ENCODE measurements around the gene AFAP1.

The AFAP1 gene

DNA sequence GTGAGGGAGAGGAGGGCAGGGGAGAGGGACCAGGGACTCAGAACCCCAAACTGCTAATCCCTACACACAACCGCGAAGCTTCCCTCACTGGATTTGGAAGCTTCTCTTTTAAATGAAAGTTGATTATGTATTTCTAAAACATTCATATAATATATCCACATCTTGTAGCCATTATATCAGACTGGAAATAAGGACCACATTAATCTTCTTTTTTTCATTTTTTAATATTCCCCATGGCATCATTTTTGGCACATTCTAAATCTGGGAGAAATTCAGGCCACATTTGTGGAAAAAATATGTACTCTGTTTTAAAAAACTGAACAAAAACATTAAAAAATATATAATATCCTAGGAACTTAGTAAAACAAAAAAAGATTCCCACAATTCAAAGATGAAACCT lies 97.8 kb downstream of the AFAP1 start:
- DNase-seq (ENCODE audit: low read depth in 2 of 2) = no peak
- TF ChIP-seq, protein P1, sequence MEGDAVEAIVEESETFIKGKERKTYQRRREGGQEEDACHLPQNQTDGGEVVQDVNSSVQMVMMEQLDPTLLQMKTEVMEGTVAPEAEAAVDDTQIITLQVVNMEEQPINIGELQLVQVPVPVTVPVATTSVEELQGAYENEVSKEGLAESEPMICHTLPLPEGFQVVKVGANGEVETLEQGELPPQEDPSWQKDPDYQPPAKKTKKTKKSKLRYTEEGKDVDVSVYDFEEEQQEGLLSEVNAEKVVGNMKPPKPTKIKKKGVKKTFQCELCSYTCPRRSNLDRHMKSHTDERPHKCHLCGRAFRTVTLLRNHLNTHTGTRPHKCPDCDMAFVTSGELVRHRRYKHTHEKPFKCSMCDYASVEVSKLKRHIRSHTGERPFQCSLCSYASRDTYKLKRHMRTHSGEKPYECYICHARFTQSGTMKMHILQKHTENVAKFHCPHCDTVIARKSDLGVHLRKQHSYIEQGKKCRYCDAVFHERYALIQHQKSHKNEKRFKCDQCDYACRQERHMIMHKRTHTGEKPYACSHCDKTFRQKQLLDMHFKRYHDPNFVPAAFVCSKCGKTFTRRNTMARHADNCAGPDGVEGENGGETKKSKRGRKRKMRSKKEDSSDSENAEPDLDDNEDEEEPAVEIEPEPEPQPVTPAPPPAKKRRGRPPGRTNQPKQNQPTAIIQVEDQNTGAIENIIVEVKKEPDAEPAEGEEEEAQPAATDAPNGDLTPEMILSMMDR (IDR thresholded peaks at IDR 0.05; ENCODE audit: low read depth, low read length) = no peak
- no peak overlapping the region for H3K4me3 ChIP-seq (replicated peaks in 1 of 2; ENCODE audit: low read depth in 2 of 2, low read length in 2 of 2)

DNA sequence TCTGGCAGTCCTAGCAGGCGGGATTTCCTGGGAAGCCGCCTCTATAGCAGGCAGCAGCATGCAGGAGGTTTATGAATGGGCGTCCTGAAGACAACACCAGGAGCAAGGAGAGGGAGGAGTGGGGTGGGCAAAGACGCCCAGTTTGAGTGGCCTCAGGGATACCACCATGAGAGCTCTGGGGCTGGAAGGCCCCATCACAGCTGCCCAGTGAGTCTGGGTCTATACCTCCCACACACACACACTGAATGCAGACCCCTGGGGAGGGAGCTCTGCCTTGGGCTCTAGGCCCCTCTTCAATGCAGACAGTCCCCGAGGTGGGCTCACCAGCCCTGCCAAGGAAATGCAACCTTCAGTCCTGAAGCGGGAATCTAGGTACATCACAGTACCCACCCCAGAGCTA lies 98.6 kb downstream of the AFAP1 start:
- TF ChIP-seq, protein P1 (IDR thresholded peaks at IDR 0.05; ENCODE audit: low read depth, low read length) = no peak
- no peak overlapping the region for H3K4me3 ChIP-seq (replicated peaks in 1 of 2; ENCODE audit: low read depth in 2 of 2, low read length in 2 of 2)
- DNase-seq (ENCODE audit: low read depth in 2 of 2) = no peak

DNA sequence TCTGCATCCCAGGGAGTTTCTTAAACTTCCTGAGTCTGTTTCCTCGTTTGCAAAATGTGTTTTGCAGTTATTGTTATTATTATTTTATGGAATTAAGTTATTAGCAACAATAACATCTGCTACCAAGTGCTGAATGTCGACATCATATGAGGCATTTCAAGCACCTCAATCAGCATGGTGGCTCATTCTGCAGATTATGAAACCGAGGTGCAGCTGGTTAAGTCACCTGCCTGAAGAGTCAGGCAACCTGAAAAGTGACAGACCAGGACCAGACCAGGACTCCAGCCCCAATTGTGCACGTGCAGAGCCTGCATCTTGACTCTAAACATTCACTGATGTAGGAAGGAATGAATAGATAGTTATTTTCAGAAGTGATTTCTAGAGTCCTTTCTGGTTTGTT lies 99.8 kb downstream of the AFAP1 start:
- TF ChIP-seq, protein P1 (IDR thresholded peaks at IDR 0.05; ENCODE audit: low read depth, low read length) = no peak
- peak in 1 of 2 donors; percentile 45 for DNase-seq (ENCODE audit: low read depth in 2 of 2)
- H3K4me3 ChIP-seq (replicated peaks in 1 of 2; ENCODE audit: low read depth in 2 of 2, low read length in 2 of 2) = no peak overlapping the region

DNA sequence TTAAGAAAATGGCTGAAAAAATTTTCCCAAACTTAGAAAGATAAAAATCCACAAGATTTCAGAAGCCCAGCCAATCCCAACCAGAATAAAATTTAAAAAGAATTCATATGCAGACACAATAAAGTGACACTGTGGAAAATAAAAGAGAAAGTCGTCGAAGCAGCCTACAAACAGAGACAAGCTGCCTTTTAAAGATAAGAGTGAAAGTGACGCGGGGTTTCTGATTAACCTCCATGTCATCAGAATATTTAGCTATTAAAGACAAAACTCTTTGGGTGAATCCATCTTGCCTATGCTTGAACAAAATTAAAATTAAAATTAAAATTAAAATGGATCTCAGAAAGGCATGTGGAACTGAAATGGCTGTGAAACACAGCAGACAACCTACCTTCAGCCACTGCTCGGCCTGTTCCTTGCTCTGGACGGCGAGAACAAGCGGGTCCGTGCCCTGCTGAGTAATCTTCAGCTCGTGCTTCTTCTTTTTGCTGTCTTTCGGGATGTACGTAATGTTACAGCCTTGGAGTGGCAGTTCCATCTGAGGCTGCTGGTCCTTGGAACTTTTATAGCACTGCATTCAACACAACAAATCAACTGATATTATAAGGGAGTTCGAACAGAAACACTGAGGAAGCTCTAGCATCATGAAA lies 101.4 kb downstream of the AFAP1 start:
- H3K4me3 ChIP-seq (replicated peaks in 1 of 2; ENCODE audit: low read depth in 2 of 2, low read length in 2 of 2) = no peak overlapping the region
- DNase-seq (ENCODE audit: low read depth in 2 of 2) = no peak
- TF ChIP-seq, protein P1 (IDR thresholded peaks at IDR 0.05; ENCODE audit: low read depth, low read length) = no peak

DNA sequence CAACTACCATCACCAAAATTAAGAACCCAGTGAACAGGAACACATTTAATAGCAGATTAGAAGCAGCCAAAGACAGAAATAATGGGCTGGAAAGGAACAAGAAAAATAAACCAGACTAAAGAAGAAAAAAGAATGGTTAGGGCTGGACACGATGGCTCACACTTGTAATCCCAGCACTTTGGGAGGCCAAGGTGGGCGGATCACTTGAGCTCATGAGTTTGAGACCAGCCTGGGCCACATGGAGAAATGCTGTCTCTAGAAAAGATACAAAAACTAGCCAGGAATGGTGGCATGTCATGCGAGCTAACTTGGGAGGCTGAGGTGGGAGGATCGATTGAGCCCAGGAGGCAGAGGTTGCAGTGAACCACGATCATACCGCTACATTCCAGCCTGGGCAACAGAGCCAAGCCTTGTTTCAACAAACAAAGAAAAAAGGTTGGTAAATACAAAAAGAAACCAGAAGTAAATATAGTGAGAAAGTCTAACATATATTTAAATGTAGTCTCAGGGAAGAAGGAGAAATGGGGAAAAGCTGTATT lies 102.0 kb downstream of the AFAP1 start:
- TF ChIP-seq, protein P1 (IDR thresholded peaks at IDR 0.05; ENCODE audit: low read depth, low read length) = no peak

DNA sequence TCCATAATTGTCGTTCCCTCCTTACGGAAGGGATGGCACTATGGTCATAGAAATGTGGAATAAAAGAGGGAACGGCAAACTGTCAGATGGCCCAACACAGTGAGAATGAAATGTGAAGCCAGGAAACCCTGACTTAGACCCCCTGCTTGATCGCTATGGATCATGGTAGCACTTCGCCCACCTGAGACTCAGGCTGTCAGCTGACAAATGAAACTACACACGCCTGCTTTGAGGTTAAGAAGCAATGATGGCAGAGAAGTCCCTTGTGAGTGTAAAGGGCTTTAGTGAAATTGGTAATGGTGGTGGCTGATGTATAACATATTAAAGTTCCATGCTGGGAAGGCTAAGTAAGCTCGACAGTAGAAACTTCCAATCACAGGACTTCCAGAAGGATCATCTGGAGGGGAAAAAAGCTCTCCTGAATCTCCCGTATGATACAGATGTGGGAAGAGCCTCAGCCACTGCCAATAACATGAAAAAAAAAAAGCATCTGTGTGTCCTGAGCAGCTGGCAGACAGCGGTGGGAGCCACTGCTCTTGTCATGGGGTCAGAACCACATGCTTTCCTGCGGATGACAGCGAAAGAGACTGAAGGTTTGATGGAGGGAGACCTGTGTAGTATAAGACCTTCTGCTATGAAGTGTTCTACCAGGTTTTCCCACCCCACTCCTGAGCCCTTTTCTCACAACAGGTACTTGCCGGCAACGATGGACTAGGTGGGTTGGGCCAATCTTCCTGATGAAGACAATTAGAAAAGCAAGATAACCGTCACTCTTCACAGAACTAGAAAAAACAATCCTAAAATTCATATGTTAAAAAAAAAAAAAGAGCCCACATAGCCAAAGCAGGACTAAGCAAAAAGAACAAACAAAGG lies 107.6 kb downstream of the AFAP1 start:
- TF ChIP-seq, protein P1 (IDR thresholded peaks at IDR 0.05; ENCODE audit: low read depth, low read length) = no peak
- no peak for DNase-seq (ENCODE audit: low read depth in 2 of 2)
- no peak overlapping the region for H3K4me3 ChIP-seq (replicated peaks in 1 of 2; ENCODE audit: low read depth in 2 of 2, low read length in 2 of 2)

More for the DNA sequence above, 102.0 kb downstream of the AFAP1 start:
- no peak overlapping the region for H3K4me3 ChIP-seq (replicated peaks in 1 of 2; ENCODE audit: low read depth in 2 of 2, low read length in 2 of 2)
- no peak for DNase-seq (ENCODE audit: low read depth in 2 of 2)
